OCI-LY7 (cell line): ENCODE data around the gene NCOA7. TPM values are rescaled to one million over a fixed set of nuclear protein-coding genes. Genes with fewer than 3 reads are reported as not detected.
A peak's percentile ranks its signal among the peaks of the same experiment; 100 is the strongest.

ENCODE experiments used
- BruUV-seq: library from RNA; stranded (reverse); fragments of 400-500 nt; replicated peaks from 2 replicates; lab custom pipeline; 2021; lab: Mats Ljungman, UMichigan
- CTCF ChIA-PET: fragments of 300-600 bp; sonication (Branson Sonifier 250); formaldehyde crosslinking; loops from one replicate; lab custom pipeline; 2022; ENCODE audit warnings: antibody characterized with exemption; ENCODE audit not compliant: unreplicated experiment; lab: Charles Lee
- POLR2A ChIA-PET: fragments of 300-600 bp; sonication (Branson Sonifier 250); formaldehyde crosslinking; loops from one replicate; lab custom pipeline; 2022; ENCODE audit warnings: antibody characterized with exemption; lab: Charles Lee
- DNase-seq: peaks from one replicate; pipeline ENCODE4 v3.0.0-alpha.2; 2015; ENCODE audit warnings: low spot score
- H2AFZ ChIP-seq: fragments of 200-600 bp; sonication (generic), shearing (Covaris generic); 2 replicates; pipeline ENCODE4 v1.6.1; 2014; ENCODE audit warnings: mild to moderate bottlenecking, antibody characterized with exemption, low read length, moderate library complexity
- H3K27ac ChIP-seq: fragments of 200-600 bp; sonication (generic); 2 replicates; pipeline ENCODE4 v1.5.1; 2014; ENCODE audit warnings: mixed run types, low read depth, mild to moderate bottlenecking, moderate library complexity, low read length, inconsistent platforms; ENCODE audit not compliant: poor library complexity, severe bottlenecking
- H3K36me3 ChIP-seq: fragments of 200-600 bp; sonication (generic); 2 replicates; pipeline ENCODE4 v1.6.1; 2014; ENCODE audit warnings: mild to moderate bottlenecking, antibody characterized with exemption, low read length, moderate library complexity, mixed read lengths; ENCODE audit not compliant: insufficient read depth
- H3K4me1 ChIP-seq: fragments of 200-600 bp; sonication (generic); 2 replicates; pipeline ENCODE4 v1.5.1; 2014; ENCODE audit warnings: mild to moderate bottlenecking, low read length; ENCODE audit not compliant: insufficient read depth, poor library complexity, severe bottlenecking
- H3K4me2 ChIP-seq: fragments of 200-600 bp; sonication (generic); 2 replicates; pipeline ENCODE4 v1.6.1; 2014; ENCODE audit warnings: mild to moderate bottlenecking, low read length
- H3K4me3 ChIP-seq: fragments of 200-600 bp; sonication (generic); 2 replicates; pipeline ENCODE4 v1.5.1; 2014; ENCODE audit warnings: mild to moderate bottlenecking, low read depth, low read length; ENCODE audit not compliant: poor library complexity, severe bottlenecking
- H3K79me2 ChIP-seq: fragments of 200-600 bp; sonication (generic); 2 replicates; pipeline ENCODE4 v1.6.1; 2016; ENCODE audit warnings: low read depth, mild to moderate bottlenecking, low read length, moderate library complexity, mixed read lengths; ENCODE audit not compliant: insufficient read depth
- H3K9me2 ChIP-seq: fragments of 200-600 bp; sonication (generic); 2 replicates; pipeline ENCODE4 v1.6.1; 2016; ENCODE audit warnings: mild to moderate bottlenecking, low read length, mixed read lengths; ENCODE audit not compliant: insufficient read depth
- H3K9me3 ChIP-seq: fragments of 200-600 bp; sonication (generic); 2 replicates; pipeline ENCODE4 v1.6.1; 2014; ENCODE audit warnings: mild to moderate bottlenecking, mixed run types, low read length, mixed read lengths
- H4K20me1 ChIP-seq: fragments of 200-600 bp; sonication (generic); 2 replicates; pipeline ENCODE4 v1.6.1; 2014; ENCODE audit warnings: mild to moderate bottlenecking, antibody characterized with exemption, low read length, moderate library complexity, mixed read lengths; ENCODE audit not compliant: insufficient read depth
- EZH2phosphoT487 ChIP-seq: fragments of 200-600 bp; sonication (generic); IDR thresholded peaks from 2 replicates; pipeline ENCODE4 v1.6.1; 2018; ENCODE audit warnings: low read depth, borderline replicate concordance, mild to moderate bottlenecking, mixed run types, antibody characterized with exemption, low read length, moderate library complexity, mixed read lengths
- intact Hi-C: fragments of 100-400 bp; cut with micrococcal nuclease; formaldehyde crosslinking; loops from one replicate; pipeline ENCODE4 v1.10.0; 2022; ENCODE audit not compliant: unreplicated experiment
- total RNA-seq, 2 experiments: library from RNA; depleted of rRNA in 1 of 2; stranded (reverse); fragments of >200 nt in 1 of 2; shearing (Covaris generic) in 1 of 2; gene quantifications; 2 replicates each; pipeline ENCODE4 v1.2.3, GENCODE V29; 2014 to 2022
- TF ChIP-seq, protein P1 (sequence below): fragments of 200-600 bp; sonication (generic); conservative IDR thresholded peaks from 2 replicates; pipeline ENCODE4 v1.5.1; 2014; ENCODE audit warnings: mild to moderate bottlenecking, antibody characterized with exemption, low read length, moderate library complexity, mixed read lengths

The NCOA7 gene
- total RNA-seq, 2 experiments from 2014 or later: 14.8 to 52.2 TPM

- Histone ChIP-seq H3K9me2 (no peaks in the 10 kb centered on the region), H3K4me2 (no peak overlapping the region), H3K4me1 (peaks cover 20% of the 10 kb centered on the region), H4K20me1 (no peaks in the 10 kb centered on the region), H3K79me2 (peaks cover 16% of the 10 kb centered on the region), H3K9me3 (no peaks in the 10 kb centered on the region), H3K36me3 (peaks cover 4% of the 10 kb centered on the region), H3K4me3 (no peak overlapping the region), H3K27ac (no peak overlapping the region), H2AFZ (peak overlapping the region; percentile 24; the same call in 1 of the 2 replicates)
- DNase-seq: no peak
- intact Hi-C loops: no loop called here
- ChIA-PET CTCF (interaction anchor here (3.3 kb wide), 1 partner anchor 164 kb away, joined by 29 read pairs; the partner anchor contains the start of gene NCOA7), POLR2A (interaction anchor here (1.3 to 5.4 kb wide), 4 partner anchors 22 to 172 kb away, joined by 4 to 69 read pairs (median 34); partner anchors contain the start of gene NCOA7)
- no TSS peak for BruUV-seq
- no peak for TF ChIP-seq EZH2phosphoT487
- TF ChIP-seq, protein P1, sequence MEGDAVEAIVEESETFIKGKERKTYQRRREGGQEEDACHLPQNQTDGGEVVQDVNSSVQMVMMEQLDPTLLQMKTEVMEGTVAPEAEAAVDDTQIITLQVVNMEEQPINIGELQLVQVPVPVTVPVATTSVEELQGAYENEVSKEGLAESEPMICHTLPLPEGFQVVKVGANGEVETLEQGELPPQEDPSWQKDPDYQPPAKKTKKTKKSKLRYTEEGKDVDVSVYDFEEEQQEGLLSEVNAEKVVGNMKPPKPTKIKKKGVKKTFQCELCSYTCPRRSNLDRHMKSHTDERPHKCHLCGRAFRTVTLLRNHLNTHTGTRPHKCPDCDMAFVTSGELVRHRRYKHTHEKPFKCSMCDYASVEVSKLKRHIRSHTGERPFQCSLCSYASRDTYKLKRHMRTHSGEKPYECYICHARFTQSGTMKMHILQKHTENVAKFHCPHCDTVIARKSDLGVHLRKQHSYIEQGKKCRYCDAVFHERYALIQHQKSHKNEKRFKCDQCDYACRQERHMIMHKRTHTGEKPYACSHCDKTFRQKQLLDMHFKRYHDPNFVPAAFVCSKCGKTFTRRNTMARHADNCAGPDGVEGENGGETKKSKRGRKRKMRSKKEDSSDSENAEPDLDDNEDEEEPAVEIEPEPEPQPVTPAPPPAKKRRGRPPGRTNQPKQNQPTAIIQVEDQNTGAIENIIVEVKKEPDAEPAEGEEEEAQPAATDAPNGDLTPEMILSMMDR: no peak
These were observed 164.1 kb downstream of the NCOA7 start for GRCh38 chr6:125954735-125955339.

DNA sequence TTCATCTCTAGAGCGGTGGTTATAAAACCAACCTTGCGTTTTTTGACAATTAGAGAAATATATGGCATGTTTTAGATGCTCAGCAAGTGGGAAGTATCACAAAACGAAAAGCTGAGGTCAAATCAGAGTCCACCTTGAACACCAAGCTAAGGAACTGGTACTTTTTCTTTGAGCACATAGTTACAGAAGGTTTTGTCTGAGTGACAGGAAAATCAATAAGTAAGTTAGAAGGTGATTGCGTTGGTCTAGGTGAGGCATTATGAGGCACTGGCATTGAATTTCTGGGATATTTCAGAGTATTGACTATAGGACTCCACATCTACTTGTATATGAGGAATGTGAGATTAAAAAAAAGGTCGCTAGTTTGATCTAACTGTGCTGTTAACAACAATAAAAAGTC is 165.2 kb downstream of the NCOA7 start:
- peaks cover 16% of the 10 kb centered on the region for H3K79me2 ChIP-seq
- no peaks in the 10 kb centered on the region for H4K20me1 ChIP-seq
- DNase-seq: no peak
- BruUV-seq: TSS peak; percentile 100
- H3K4me3 ChIP-seq: peak overlapping the region; percentile 79
- peak overlapping the region; percentile 90 for H3K4me2 ChIP-seq
- H3K36me3 ChIP-seq: peaks cover 4% of the 10 kb centered on the region
- TF ChIP-seq EZH2phosphoT487: no peak
- TF ChIP-seq, protein P1: no peak
- ChIA-PET POLR2A (interaction anchor here (0.8 to 5.4 kb wide), 16 partner anchors 8 to 1385 kb away, joined by 3 to 69 read pairs (median 4); partner anchors contain the start of genes NCOA7 and TRMT11), CTCF (interaction anchor here (0.6 to 3.3 kb wide), 11 partner anchors 10 to 656 kb away, joined by 3 to 29 read pairs (median 4); partner anchors contain the start of gene NCOA7)
- H2AFZ ChIP-seq: peak overlapping the region; percentile 91
- no peaks in the 10 kb centered on the region for H3K9me2 ChIP-seq
- no peaks in the 10 kb centered on the region for H3K9me3 ChIP-seq
- no peak overlapping the region for H3K27ac ChIP-seq
- intact Hi-C loops: loop anchor here (1.0 to 2.0 kb wide), 3 partner anchors 165 to 655 kb away; partner anchors contain the start of gene HDDC2
- H3K4me1 ChIP-seq: peaks cover 20% of the 10 kb centered on the region
